Lower lobe of right lung (tissue), 2 donors: Measurements from ENCODE around the gene DCUN1D2. TPM values are rescaled to one million over a fixed set of nuclear protein-coding genes. Genes with fewer than 3 reads are reported as not detected.

ENCODE experiments used
- ATAC-seq, 2 donors: fragments of 200-7000 bp; cut with Tn5 transposase; one replicate each; pipeline ENCODE4 v1.9.1; 2020 to 2022; ENCODE audit warnings: mild to moderate bottlenecking in 2 of 2, moderate library complexity in 2 of 2
- DNase-seq: peaks from one replicate; pipeline ENCODE4 v3.0.0-alpha.2; 2020
- H3K27ac ChIP-seq: fragments of 200-600 bp; one replicate; pipeline ENCODE4 v1.8.0; 2022
- H3K27me3 ChIP-seq: fragments of 200-600 bp; one replicate; pipeline ENCODE4 v1.8.0; 2022; ENCODE audit warnings: low read depth
- H3K36me3 ChIP-seq: fragments of 200-600 bp; one replicate; pipeline ENCODE4 v1.8.0; 2022; ENCODE audit warnings: mild to moderate bottlenecking
- H3K4me1 ChIP-seq: fragments of 200-600 bp; one replicate; pipeline ENCODE4 v1.8.0; 2022
- H3K4me3 ChIP-seq: fragments of 200-600 bp; one replicate; pipeline ENCODE4 v1.8.0; 2022; ENCODE audit warnings: mild to moderate bottlenecking
- H3K9me3 ChIP-seq: fragments of 200-600 bp; one replicate; pipeline ENCODE4 v1.8.0; 2022
- intact Hi-C: fragments of 100-400 bp; cut with DNase I; formaldehyde crosslinking; loops from one replicate; pipeline ENCODE4 v1.11.0; 2022
- total RNA-seq: library from RNA; stranded (reverse); fragmentation: NEBNext Ultra II Directional; extraction: Animal tissue kit (Norgen Biotek cat#: 25700); gene quantifications from one replicate; pipeline ENCODE4 v1.2.1, GENCODE V29; 2021
- TF ChIP-seq, protein P1 (sequence below): fragments of 200-600 bp; IDR thresholded peaks from one replicate; pipeline ENCODE4 v1.8.0; 2022; ENCODE audit warnings: antibody characterized with exemption, mild to moderate bottlenecking
- donor health status: DM: no; HTN: yes; CAD: no; lungs with severe emphysema.

The DCUN1D2 gene
- total RNA-seq, 1 donor from 2014 or later: 16.8 TPM

GRCh38 chr13:113518076-113518803, 27.7 kb upstream of the DCUN1D2 start:
- Histone ChIP-seq H3K27me3 (no peaks in the 10 kb centered on the region), H3K4me3 (no peak overlapping the region), H3K4me1 (no peaks in the 10 kb centered on the region), H3K9me3 (no peaks in the 10 kb centered on the region), H3K36me3 (peaks cover 72% of the 10 kb centered on the region), H3K27ac (no peak overlapping the region)
- TF ChIP-seq, protein P1, sequence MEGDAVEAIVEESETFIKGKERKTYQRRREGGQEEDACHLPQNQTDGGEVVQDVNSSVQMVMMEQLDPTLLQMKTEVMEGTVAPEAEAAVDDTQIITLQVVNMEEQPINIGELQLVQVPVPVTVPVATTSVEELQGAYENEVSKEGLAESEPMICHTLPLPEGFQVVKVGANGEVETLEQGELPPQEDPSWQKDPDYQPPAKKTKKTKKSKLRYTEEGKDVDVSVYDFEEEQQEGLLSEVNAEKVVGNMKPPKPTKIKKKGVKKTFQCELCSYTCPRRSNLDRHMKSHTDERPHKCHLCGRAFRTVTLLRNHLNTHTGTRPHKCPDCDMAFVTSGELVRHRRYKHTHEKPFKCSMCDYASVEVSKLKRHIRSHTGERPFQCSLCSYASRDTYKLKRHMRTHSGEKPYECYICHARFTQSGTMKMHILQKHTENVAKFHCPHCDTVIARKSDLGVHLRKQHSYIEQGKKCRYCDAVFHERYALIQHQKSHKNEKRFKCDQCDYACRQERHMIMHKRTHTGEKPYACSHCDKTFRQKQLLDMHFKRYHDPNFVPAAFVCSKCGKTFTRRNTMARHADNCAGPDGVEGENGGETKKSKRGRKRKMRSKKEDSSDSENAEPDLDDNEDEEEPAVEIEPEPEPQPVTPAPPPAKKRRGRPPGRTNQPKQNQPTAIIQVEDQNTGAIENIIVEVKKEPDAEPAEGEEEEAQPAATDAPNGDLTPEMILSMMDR: no peak
- ATAC-seq (no peak), DNase-seq (no peak)
- intact Hi-C loops: no loop called here

DNA sequence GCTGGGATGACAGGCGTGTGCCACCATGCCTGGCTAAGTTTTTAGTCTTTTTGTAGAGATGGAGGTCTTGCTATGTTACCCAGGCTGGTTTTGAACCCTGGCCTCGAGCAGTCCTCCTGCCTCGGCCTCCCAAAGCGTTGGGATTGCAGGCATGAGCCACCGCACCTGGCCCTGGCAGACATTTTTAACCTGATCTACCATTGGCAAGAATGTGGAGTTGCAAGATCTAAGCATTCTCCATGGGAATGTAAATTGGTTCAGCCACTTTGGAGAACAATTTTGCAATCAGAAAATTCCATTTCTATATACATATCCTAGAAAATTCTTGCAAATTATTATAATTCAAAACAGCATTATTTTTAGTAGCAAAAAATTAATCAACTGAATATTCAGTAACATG, 24.3 kb upstream of the DCUN1D2 start:
- Histone ChIP-seq H3K27me3 (no peaks in the 10 kb centered on the region), H3K36me3 (peaks cover 64% of the 10 kb centered on the region), H3K4me1 (no peaks in the 10 kb centered on the region), H3K27ac (no peak overlapping the region), H3K9me3 (no peaks in the 10 kb centered on the region), H3K4me3 (no peak overlapping the region)
- TF ChIP-seq, protein P1: no peak
- ATAC-seq (no peak), DNase-seq (no peak)
- intact Hi-C loops: no loop called here

DNA sequence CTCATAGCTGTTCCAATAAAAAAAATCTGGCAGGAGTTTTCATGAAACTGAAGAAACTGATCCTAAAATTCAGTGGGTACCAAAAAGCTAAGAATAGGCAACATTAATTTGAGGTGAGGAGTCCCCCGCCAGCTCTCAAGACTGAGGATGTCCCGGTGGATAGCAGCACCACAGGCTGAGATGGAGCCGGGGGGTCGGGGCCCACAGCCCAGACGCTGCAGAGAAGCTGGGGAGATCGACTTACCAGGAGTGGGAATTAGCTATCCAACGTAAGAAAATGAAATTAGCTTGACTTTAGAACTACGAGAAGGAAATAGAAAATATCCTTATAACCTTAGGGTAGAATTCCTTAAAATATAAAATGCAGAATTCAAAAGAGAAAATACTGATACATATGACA, 23.2 kb upstream of the DCUN1D2 start:
- intact Hi-C loops: no loop called here
- Histone ChIP-seq H3K27ac (no peak overlapping the region), H3K27me3 (no peaks in the 10 kb centered on the region), H3K36me3 (peaks cover 65% of the 10 kb centered on the region), H3K4me3 (no peak overlapping the region), H3K4me1 (no peaks in the 10 kb centered on the region), H3K9me3 (no peaks in the 10 kb centered on the region)
- ATAC-seq (no peak), DNase-seq (no peak)
- TF ChIP-seq, protein P1: no peak

DNA sequence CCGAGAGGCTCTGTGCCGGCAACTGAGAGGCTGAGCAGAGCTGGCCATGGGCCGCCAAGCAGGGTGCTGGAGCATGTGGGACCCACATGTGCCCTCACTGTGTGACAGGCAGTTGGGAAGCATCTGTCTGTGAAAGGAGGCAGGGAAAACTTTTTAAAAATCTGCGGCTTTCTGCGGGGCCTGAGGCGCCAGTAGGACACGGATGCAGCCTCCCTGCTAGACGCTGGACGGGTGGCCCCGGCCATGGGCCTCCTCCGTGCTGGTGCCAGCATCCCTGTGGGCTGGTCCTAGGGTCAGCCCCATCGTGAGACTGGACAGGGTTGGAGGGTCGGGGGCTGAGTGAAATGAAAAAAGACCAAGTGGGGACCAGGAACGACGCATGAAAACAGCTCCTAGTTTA, 20.9 kb upstream of the DCUN1D2 start:
- Histone ChIP-seq H3K27me3 (no peaks in the 10 kb centered on the region), H3K9me3 (no peaks in the 10 kb centered on the region), H3K27ac (no peak overlapping the region), H3K4me3 (no peak overlapping the region), H3K4me1 (peaks cover 5% of the 10 kb centered on the region), H3K36me3 (peaks cover 66% of the 10 kb centered on the region)
- no peak for DNase-seq
- intact Hi-C loops: no loop called here
- TF ChIP-seq, protein P1: no peak
- peak in 1 of 2 donors; percentile 21 for ATAC-seq

DNA sequence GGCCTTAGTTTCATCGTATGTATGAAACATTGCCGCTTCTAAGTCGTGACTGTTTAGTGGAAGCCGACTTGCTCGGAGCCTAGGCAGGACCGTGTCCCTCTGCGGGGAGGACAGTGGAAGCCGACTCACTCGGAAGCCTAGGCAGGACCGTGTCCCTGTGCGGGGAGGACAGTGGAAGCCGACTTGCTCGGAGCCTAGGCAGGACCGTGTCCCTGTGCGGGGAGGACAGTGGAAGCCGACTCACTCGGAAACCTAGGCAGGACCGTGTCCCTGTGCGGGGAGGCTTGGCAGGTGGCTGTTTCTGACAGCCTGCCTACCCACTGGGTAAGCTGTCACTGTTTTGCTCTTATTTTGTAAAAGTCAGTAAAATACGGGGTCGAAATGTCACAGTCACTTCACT, 20.4 kb upstream of the DCUN1D2 start:
- intact Hi-C loops: no loop called here
- TF ChIP-seq, protein P1: no peak
- Histone ChIP-seq H3K4me3 (no peak overlapping the region), H3K27ac (no peak overlapping the region), H3K27me3 (no peaks in the 10 kb centered on the region), H3K4me1 (peaks cover 5% of the 10 kb centered on the region), H3K9me3 (no peaks in the 10 kb centered on the region), H3K36me3 (peaks cover 62% of the 10 kb centered on the region)
- DNase-seq (no peak), ATAC-seq (no peak)
